ENCODE data around the gene PRR22. TPM values are rescaled to one million over a fixed set of nuclear protein-coding genes. Genes with fewer than 3 reads are reported as not detected.

The PRR22 gene
- total RNA-seq, 1 experiment from 2014 or later: 6.3 TPM

DNA sequence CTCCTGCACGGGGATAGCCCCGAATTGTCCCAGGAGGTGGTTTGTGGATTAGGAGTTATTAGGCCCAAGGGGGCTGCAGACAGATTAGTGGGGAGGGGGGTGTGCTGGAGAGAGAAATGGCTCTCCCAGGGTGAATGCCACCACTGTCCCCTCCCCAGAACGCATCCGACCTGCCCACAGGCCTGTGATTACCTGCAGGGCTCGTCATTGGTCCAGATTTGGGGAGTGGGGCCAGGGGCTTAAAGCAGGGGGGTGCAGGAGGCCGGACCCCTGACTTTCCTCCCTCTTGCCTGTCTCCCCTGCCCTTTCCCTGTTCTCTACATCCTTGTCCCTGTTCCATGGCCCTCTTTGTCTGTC is 21.6 kb upstream of the PRR22 start:
- CTCF ChIA-PET: no interaction called here
- H3K27ac Mint-ChIP-seq (ENCODE audit: unreplicated experiment): no peak overlapping the region
- H3K4me1 Mint-ChIP-seq (ENCODE audit: low read depth, unreplicated experiment): no peaks in the 10 kb centered on the region
- peaks cover 19% of the 10 kb centered on the region for H3K27me3 Mint-ChIP-seq (ENCODE audit: unreplicated experiment)
- DNase-seq: no peak
- intact Hi-C loops (cut with micrococcal nuclease; ENCODE audit: unreplicated experiment): no loop called here
- no peak for TF ChIP-seq CTCF (IDR thresholded peaks at IDR 0.05; ENCODE audit: unreplicated experiment)
- H3K4me3 Mint-ChIP-seq (ENCODE audit: low read depth, unreplicated experiment): peak overlapping the region; percentile 65
- no TSS peak for BruUV-seq (replicated peaks)
- H3K9me3 Mint-ChIP-seq (ENCODE audit: low read depth, unreplicated experiment): no peaks in the 10 kb centered on the region
- H3K36me3 Mint-ChIP-seq (ENCODE audit: insufficient read depth, unreplicated experiment): peaks cover 16% of the 10 kb centered on the region

- CTCF ChIA-PET: no interaction called here
- peaks cover 16% of the 10 kb centered on the region for H3K36me3 Mint-ChIP-seq (ENCODE audit: insufficient read depth, unreplicated experiment)
- TF ChIP-seq CTCF (IDR thresholded peaks at IDR 0.05; ENCODE audit: unreplicated experiment): peak; percentile 77
- H3K4me1 Mint-ChIP-seq (ENCODE audit: low read depth, unreplicated experiment): no peaks in the 10 kb centered on the region
- H3K4me3 Mint-ChIP-seq (ENCODE audit: low read depth, unreplicated experiment): peak overlapping the region; percentile 65
- H3K27ac Mint-ChIP-seq (ENCODE audit: unreplicated experiment): no peak overlapping the region
- DNase-seq: peak; percentile 88
- intact Hi-C loops (cut with micrococcal nuclease; ENCODE audit: unreplicated experiment): no loop called here
- no TSS peak for BruUV-seq (replicated peaks)
- no peaks in the 10 kb centered on the region for H3K9me3 Mint-ChIP-seq (ENCODE audit: low read depth, unreplicated experiment)
- H3K27me3 Mint-ChIP-seq (ENCODE audit: unreplicated experiment): peaks cover 19% of the 10 kb centered on the region
Observed at GRCh38 chr19:5805462-5806132, 21.1 kb upstream of the PRR22 start.

- intact Hi-C loops (cut with micrococcal nuclease; ENCODE audit: unreplicated experiment): loop anchor here (5.0 kb wide), 1 partner anchor 88 kb away; no protein-coding TSS in a partner anchor
- BruUV-seq (replicated peaks): no TSS peak
- Mint-ChIP-seq H3K27me3 (ENCODE audit: unreplicated experiment) (peaks cover 19% of the 10 kb centered on the region), H3K4me1 (ENCODE audit: low read depth, unreplicated experiment) (no peaks in the 10 kb centered on the region), H3K36me3 (ENCODE audit: insufficient read depth, unreplicated experiment) (peaks cover 16% of the 10 kb centered on the region), H3K4me3 (ENCODE audit: low read depth, unreplicated experiment) (peak within 1 kb of the TSS; percentile 69), H3K27ac (ENCODE audit: unreplicated experiment) (no peak within 1 kb of the TSS), H3K9me3 (ENCODE audit: low read depth, unreplicated experiment) (no peaks in the 10 kb centered on the region)
- CTCF ChIA-PET: interaction anchor here (0.5 to 1.7 kb wide), 13 partner anchors 10 to 218 kb away, joined by 3 to 26 read pairs (median 4); partner anchors contain the start of genes FUT3, NDUFA11 and VMAC
- TF ChIP-seq CTCF (IDR thresholded peaks at IDR 0.05; ENCODE audit: unreplicated experiment): no peak
- peak; percentile 47 for DNase-seq
Observed at GRCh38 chr19:5804516-5805461, 20.2 kb upstream of the PRR22 start, which contains the start of gene NRTN. Gene NRTN (plus strand): TSS chr19:5805067. CDS start chr19:5824166, 19,099 bp downstream.

DNA sequence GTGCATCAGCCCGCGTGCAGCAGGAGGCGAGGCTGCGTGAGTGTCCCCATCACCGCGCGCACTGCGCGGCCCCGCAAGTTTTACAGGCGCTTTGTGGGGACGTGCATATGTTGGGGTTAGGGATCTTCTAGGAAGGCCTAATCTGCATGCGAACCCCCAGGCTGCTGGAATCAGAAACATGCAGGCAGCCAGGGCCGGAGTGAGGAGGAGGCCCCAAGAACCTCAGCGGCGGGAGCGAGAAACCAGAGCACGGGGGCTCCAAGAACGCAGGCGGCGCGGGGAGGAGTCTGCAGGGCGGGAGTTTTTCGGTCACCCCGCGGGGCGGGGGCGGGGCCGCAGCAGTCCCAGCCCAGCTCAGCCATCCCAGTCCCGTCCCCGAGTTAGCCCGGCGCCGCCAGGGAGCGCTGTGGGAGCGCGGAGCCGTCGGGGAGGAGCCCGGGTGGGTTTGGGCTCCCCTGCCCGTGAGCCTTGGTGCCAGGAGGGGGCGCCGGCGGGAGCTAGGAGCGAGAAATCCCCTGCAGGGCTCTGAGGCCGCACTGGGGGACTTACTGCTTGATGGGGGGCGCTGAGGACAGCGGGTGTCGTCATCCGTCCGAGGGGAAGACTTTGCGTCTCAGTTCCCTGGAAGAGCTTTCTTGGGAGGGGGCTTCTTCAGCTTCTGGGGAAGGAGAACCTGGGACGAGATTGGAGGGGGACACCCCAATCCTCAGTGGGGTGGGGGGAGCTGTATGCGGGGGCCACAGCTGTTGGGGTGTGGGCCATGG is 19.4 kb upstream of the PRR22 start:
- Mint-ChIP-seq H3K9me3 (ENCODE audit: low read depth, unreplicated experiment) (no peaks in the 10 kb centered on the region), H3K36me3 (ENCODE audit: insufficient read depth, unreplicated experiment) (peaks cover 16% of the 10 kb centered on the region), H3K27me3 (ENCODE audit: unreplicated experiment) (peaks cover 28% of the 10 kb centered on the region), H3K4me1 (ENCODE audit: low read depth, unreplicated experiment) (no peaks in the 10 kb centered on the region), H3K27ac (ENCODE audit: unreplicated experiment) (no peak overlapping the region), H3K4me3 (ENCODE audit: low read depth, unreplicated experiment) (peak overlapping the region; percentile 69)
- intact Hi-C loops (cut with micrococcal nuclease; ENCODE audit: unreplicated experiment): loop anchor here (5.0 kb wide), 1 partner anchor 88 kb away; no protein-coding TSS in a partner anchor
- BruUV-seq (replicated peaks): no TSS peak
- CTCF ChIA-PET: interaction anchor here (0.5 to 1.7 kb wide), 17 partner anchors 9 to 295 kb away, joined by 3 to 26 read pairs (median 4); partner anchors contain the start of genes FUT3, NDUFA11 and VMAC
- peak; percentile 95 for DNase-seq
- peak; percentile 91 for TF ChIP-seq CTCF (IDR thresholded peaks at IDR 0.05; ENCODE audit: unreplicated experiment)

Measured in Calu3 (cell line).